Bronchial epithelial cell (primary cell): ENCODE data around the gene SPTBN1. TPM values are rescaled to one million over a fixed set of nuclear protein-coding genes. Genes with fewer than 3 reads are reported as not detected.

Source experiments
- DNase-seq: peaks from one replicate; pipeline ENCODE4 v3.0.0-alpha.2; 2010; ENCODE audit warnings: low read depth
- FAIRE-seq: peaks from 2 replicates; lab custom pipeline; 2011; peaks lifted over from hg19 to GRCh38; lab: Jason Lieb, UNC
- H3K27me3 ChIP-seq: 2 replicates; pipeline ENCODE4 v1.5.1; 2011; ENCODE audit warnings: low read length; ENCODE audit not compliant: control insufficient read depth, insufficient read depth
- H3K36me3 ChIP-seq: 2 replicates; pipeline ENCODE4 v1.5.1; 2011; ENCODE audit warnings: low read length; ENCODE audit not compliant: control insufficient read depth, insufficient read depth
- H3K4me3 ChIP-seq: 2 replicates; pipeline ENCODE4 v1.5.1; 2011; ENCODE audit warnings: mild to moderate bottlenecking, low read depth, low read length, control low read depth
- CTCF ChIP-seq: IDR thresholded peaks from 2 replicates; pipeline ENCODE4 v1.5.1; 2011; ENCODE audit warnings: mild to moderate bottlenecking, moderate library complexity, low read length, control low read depth, inconsistent platforms; ENCODE audit not compliant: insufficient read depth, severe bottlenecking
- total RNA-seq: library from RNA; depleted of rRNA; stranded (reverse); fragments of >200 nt; gene quantifications from 2 replicates; pipeline ENCODE4 v1.2.1, GENCODE V29; 2014

SPTBN1 gene
- total RNA-seq, 1 donor from 2014 or later: 339 TPM

- FAIRE-seq (no peak), DNase-seq (no peak)
- Histone ChIP-seq H3K36me3 (no peaks in the 10 kb centered on the region), H3K4me3 (no peak overlapping the region), H3K27me3 (no peaks in the 10 kb centered on the region)
- TF ChIP-seq CTCF: no peak
Observed at GRCh38 chr2:54497763-54498680, 41.9 kb downstream of the SPTBN1 start.

- Histone ChIP-seq H3K4me3 (no peak overlapping the region), H3K36me3 (no peaks in the 10 kb centered on the region), H3K27me3 (no peaks in the 10 kb centered on the region)
- FAIRE-seq (no peak), DNase-seq (no peak)
- no peak for TF ChIP-seq CTCF
Observed at GRCh38 chr2:54499661-54500060, 43.5 kb downstream of the SPTBN1 start.

- peak; percentile 13 for FAIRE-seq
- no peaks in the 10 kb centered on the region for H3K36me3 ChIP-seq
- TF ChIP-seq CTCF: no peak
- H3K27me3 ChIP-seq: no peaks in the 10 kb centered on the region
- H3K4me3 ChIP-seq: no peak overlapping the region
- no peak for DNase-seq
Observed at GRCh38 chr2:54500404-54501205, 44.5 kb downstream of the SPTBN1 start.

- H3K4me3 ChIP-seq: no peak overlapping the region
- TF ChIP-seq CTCF: no peak
- no peaks in the 10 kb centered on the region for H3K27me3 ChIP-seq
- FAIRE-seq: no peak
- no peak for DNase-seq
- H3K36me3 ChIP-seq: no peaks in the 10 kb centered on the region
Observed at GRCh38 chr2:54502731-54503130, 46.6 kb downstream of the SPTBN1 start.

GRCh38 chr2:54503192-54503591, 47.1 kb downstream of the SPTBN1 start:
- DNase-seq (peak; percentile 31), FAIRE-seq (peak; percentile 13)
- no peak overlapping the region for H3K4me3 ChIP-seq
- H3K27me3 ChIP-seq: no peaks in the 10 kb centered on the region
- peak; percentile 79 for TF ChIP-seq CTCF
- H3K36me3 ChIP-seq: no peaks in the 10 kb centered on the region
